ENCODE measurements around the gene DCLK1. TPM values are rescaled to one million over a fixed set of nuclear protein-coding genes. Genes with fewer than 3 reads are reported as not detected.

DCLK1 gene
- total RNA-seq, 5 donors from 2014 or later (not counting 1 experiment from before 2014, with no cell fraction given) = 0.03 to 0.09 TPM; not detected in 3

DNA sequence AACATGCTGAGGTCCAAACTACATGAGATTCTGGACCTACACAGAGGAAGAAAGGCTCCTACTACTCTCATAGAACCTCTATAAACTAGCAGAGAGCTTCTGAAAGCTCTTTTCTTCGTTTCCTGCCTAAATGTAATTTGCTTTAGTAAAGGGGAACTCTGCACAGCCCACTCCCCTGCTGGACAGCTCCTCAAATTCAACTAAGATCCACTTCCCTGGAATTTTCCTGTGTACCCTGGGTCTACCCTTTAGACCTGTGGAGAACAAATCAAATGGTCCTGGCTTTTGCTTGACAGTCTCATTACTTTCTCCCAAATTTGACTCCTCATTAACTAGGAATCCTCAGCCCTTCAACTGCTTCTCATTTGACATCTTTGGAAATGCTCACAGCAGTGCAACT is 3.5 kb upstream of the DCLK1 start:
- CTCF ChIA-PET = no interaction called here
- peaks cover 0 to 2% (median 0%) of the 10 kb centered on the region in 3 donors for H3K4me1 Mint-ChIP-seq
- H3K9me3 Mint-ChIP-seq = peaks cover 0 to 9% (median 4%) of the 10 kb centered on the region in 3 donors
- H3K27ac Mint-ChIP-seq = no peak overlapping the region
- no CpG with 5 or more reads among the region's 1 CpG for WGBS (ENCODE audit: insufficient coverage)
- no peak overlapping the region for H3K4me3 Mint-ChIP-seq
- Histone ChIP-seq H3K9me3 (no peaks in the 10 kb centered on the region), H3K4me1 (ENCODE audit: control insufficient read depth in 1 of 2, extremely low read depth in 1 of 2, insufficient read depth in 2 of 2, low read length in 2 of 2) (no peaks in the 10 kb centered on the region), H3K27me3 (replicated peaks in 1 of 2; ENCODE audit: control insufficient read depth in 2 of 2, extremely low read depth in 1 of 2, insufficient read depth in 2 of 2, low read length in 1 of 2) (peaks cover 16 to 19% of the 10 kb centered on the region in 2 experiments), H3K36me3 (ENCODE audit: control insufficient read depth in 2 of 2, extremely low read depth in 1 of 2, insufficient read depth in 1 of 2, low read length in 1 of 2) (no peaks in the 10 kb centered on the region), H3K4me3 (ENCODE audit: control insufficient read depth in 1 of 2, extremely low read depth in 1 of 2, low read length in 1 of 2) (no peak overlapping the region), H3K27ac (ENCODE audit: low read length) (no peak overlapping the region)
- H3K27me3 Mint-ChIP-seq = peaks cover 26 to 37% of the 10 kb centered on the region in 2 donors
- H3K36me3 Mint-ChIP-seq = no peaks in the 10 kb centered on the region
- POLR2A ChIA-PET = no interaction called here
- ATAC-seq (replicated peaks in 1 of 4) = no peak
- DNase-seq = no peak

DNA sequence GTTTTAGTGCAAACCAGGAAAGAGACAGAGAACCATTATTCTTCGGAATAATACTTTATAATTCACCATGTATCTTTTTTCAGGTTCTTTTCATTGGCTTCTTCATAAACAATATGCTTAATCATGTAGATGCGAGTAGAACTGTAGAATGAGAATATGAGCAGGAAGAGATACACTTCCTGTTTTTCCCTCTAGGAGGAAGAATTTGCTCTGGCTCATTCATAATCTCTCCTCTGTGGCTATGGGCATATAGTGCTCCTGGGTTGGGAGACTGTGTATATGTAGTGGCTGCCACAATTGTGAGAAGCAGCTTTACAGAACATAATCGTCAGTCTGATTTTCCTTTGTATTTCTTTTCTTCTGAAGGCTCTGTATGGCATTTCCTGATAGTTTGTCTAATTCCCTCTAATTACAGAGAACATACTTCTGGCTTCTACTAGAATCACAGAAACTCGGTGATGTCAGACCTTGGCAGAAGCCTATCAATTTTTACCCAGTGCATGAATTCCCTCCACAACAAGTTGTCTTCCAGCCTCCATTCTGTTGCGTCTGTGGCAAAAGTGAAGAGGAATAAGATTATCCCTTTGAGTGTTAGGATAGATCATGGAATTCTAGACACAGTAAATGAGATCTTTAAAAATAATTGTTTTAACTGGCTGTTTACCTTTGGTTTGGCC is 2.9 kb upstream of the DCLK1 start:
- Mint-ChIP-seq H3K9me3 (peaks cover 0 to 9% (median 4%) of the 10 kb centered on the region in 3 donors), H3K4me1 (peaks cover 0 to 2% (median 0%) of the 10 kb centered on the region in 3 donors), H3K36me3 (no peaks in the 10 kb centered on the region), H3K27ac (no peak overlapping the region), H3K4me3 (no peak overlapping the region), H3K27me3 (peaks cover 26 to 37% of the 10 kb centered on the region in 2 donors)
- ChIA-PET CTCF (no interaction called here), POLR2A (no interaction called here)
- H3K4me1 ChIP-seq (ENCODE audit: control insufficient read depth in 1 of 2, extremely low read depth in 1 of 2, insufficient read depth in 2 of 2, low read length in 2 of 2) = no peaks in the 10 kb centered on the region
- no peak overlapping the region for H3K27ac ChIP-seq (ENCODE audit: low read length)
- no peak for DNase-seq
- H3K36me3 ChIP-seq (ENCODE audit: control insufficient read depth in 2 of 2, extremely low read depth in 1 of 2, insufficient read depth in 1 of 2, low read length in 1 of 2) = no peaks in the 10 kb centered on the region
- H3K27me3 ChIP-seq (replicated peaks in 1 of 2; ENCODE audit: control insufficient read depth in 2 of 2, extremely low read depth in 1 of 2, insufficient read depth in 2 of 2, low read length in 1 of 2) = peaks cover 19 to 22% of the 10 kb centered on the region in 2 experiments
- no CpG with 5 or more reads among the region's 5 CpGs for WGBS (ENCODE audit: insufficient coverage)
- no peak overlapping the region for H3K4me3 ChIP-seq (ENCODE audit: control insufficient read depth in 1 of 2, extremely low read depth in 1 of 2, low read length in 1 of 2)
- no peak for ATAC-seq (replicated peaks in 1 of 4)
- H3K9me3 ChIP-seq = no peaks in the 10 kb centered on the region

DNA sequence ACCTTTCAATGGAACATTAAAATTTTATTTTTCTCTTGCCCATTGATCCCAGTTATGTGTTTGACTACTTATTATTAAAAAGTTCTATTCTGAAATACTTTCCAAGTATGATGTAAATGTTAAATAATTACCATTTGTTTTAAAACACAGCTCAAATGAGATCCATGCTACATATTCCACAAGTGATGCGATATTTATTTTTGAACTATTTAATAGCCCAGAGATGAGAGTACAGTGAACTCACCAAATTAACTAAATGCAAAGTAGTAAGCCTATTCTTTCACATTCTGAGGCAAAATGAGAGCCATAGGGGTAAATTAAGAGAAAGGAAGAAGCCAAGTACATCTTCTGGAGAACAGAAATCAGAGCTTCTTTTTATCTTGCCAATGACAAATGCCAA is 1.2 kb upstream of the DCLK1 start:
- Mint-ChIP-seq H3K4me1 (peaks cover 0 to 2% (median 0%) of the 10 kb centered on the region in 3 donors), H3K9me3 (peaks cover 0 to 9% (median 4%) of the 10 kb centered on the region in 3 donors), H3K4me3 (no peak overlapping the region), H3K27ac (no peak overlapping the region), H3K36me3 (no peaks in the 10 kb centered on the region), H3K27me3 (peaks cover 26 to 37% of the 10 kb centered on the region in 2 donors)
- H3K4me3 ChIP-seq (ENCODE audit: control insufficient read depth in 1 of 2, extremely low read depth in 1 of 2, low read length in 1 of 2) = no peak overlapping the region
- DNase-seq (no peak), ATAC-seq (replicated peaks in 1 of 4) (no peak)
- H3K36me3 ChIP-seq (ENCODE audit: control insufficient read depth in 2 of 2, extremely low read depth in 1 of 2, insufficient read depth in 1 of 2, low read length in 1 of 2) = no peaks in the 10 kb centered on the region
- ChIA-PET POLR2A (no interaction called here), CTCF (no interaction called here)
- H3K27ac ChIP-seq (ENCODE audit: low read length) = no peak overlapping the region
- H3K4me1 ChIP-seq (ENCODE audit: control insufficient read depth in 1 of 2, extremely low read depth in 1 of 2, insufficient read depth in 2 of 2, low read length in 2 of 2) = no peaks in the 10 kb centered on the region
- peaks cover 19 to 23% of the 10 kb centered on the region in 2 experiments for H3K27me3 ChIP-seq (replicated peaks in 1 of 2; ENCODE audit: control insufficient read depth in 2 of 2, extremely low read depth in 1 of 2, insufficient read depth in 2 of 2, low read length in 1 of 2)
- WGBS (ENCODE audit: insufficient coverage) = no CpG with 5 or more reads among the region's 1 CpG
- H3K9me3 ChIP-seq = no peaks in the 10 kb centered on the region

- Histone ChIP-seq H3K4me3 (ENCODE audit: control insufficient read depth in 1 of 2, extremely low read depth in 1 of 2, low read length in 1 of 2) (no peak overlapping the region), H3K9me3 (no peaks in the 10 kb centered on the region), H3K4me1 (ENCODE audit: control insufficient read depth in 1 of 2, extremely low read depth in 1 of 2, insufficient read depth in 2 of 2, low read length in 2 of 2) (no peaks in the 10 kb centered on the region), H3K27me3 (replicated peaks in 1 of 2; ENCODE audit: control insufficient read depth in 2 of 2, extremely low read depth in 1 of 2, insufficient read depth in 2 of 2, low read length in 1 of 2) (peaks cover 19 to 23% of the 10 kb centered on the region in 2 experiments), H3K36me3 (ENCODE audit: control insufficient read depth in 2 of 2, extremely low read depth in 1 of 2, insufficient read depth in 1 of 2, low read length in 1 of 2) (no peaks in the 10 kb centered on the region), H3K27ac (ENCODE audit: low read length) (no peak overlapping the region)
- H3K27me3 Mint-ChIP-seq = peaks cover 26 to 37% of the 10 kb centered on the region in 2 donors
- no peak overlapping the region for H3K27ac Mint-ChIP-seq
- no peak for DNase-seq
- no peak for ATAC-seq (replicated peaks in 1 of 4)
- H3K4me1 Mint-ChIP-seq = peaks cover 0 to 2% (median 0%) of the 10 kb centered on the region in 3 donors
- ChIA-PET CTCF (no interaction called here), POLR2A (no interaction called here)
- no peaks in the 10 kb centered on the region for H3K36me3 Mint-ChIP-seq
- 92% methylated on average over 5 of the region's 5 CpGs for WGBS (ENCODE audit: insufficient coverage)
- no peak overlapping the region for H3K4me3 Mint-ChIP-seq
- H3K9me3 Mint-ChIP-seq = peaks cover 0 to 9% (median 4%) of the 10 kb centered on the region in 3 donors
Measured at GRCh38 chr13:36131931-36132297, 732 bp upstream of the DCLK1 start.

- DNase-seq = no peak
- WGBS (ENCODE audit: insufficient coverage) = 8% methylated on average over 61 of the region's 61 CpGs
Measured at GRCh38 chr13:36130552-36131221, 495 bp downstream of the DCLK1 start.

DNA sequence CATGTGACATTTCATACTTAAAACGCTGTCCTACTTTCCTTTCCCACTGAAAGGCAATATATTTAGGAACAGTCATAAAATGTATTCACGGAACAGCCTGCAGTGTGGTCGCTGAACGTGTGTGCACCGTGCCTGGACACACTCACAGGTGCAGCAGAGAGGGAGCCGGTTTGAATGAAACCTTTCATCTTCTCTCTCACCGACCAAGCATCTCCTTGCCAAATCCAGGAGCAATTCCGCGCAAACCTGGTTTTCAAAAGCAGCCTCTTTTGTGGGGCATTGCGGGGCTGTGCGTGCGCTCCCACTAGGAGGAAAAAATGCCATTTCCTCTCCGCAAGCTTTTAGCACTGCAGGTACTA is 1.0 kb downstream of the DCLK1 start:
- peaks cover 19 to 23% of the 10 kb centered on the region in 2 experiments for H3K27me3 ChIP-seq (replicated peaks in 1 of 2; ENCODE audit: control insufficient read depth in 2 of 2, extremely low read depth in 1 of 2, insufficient read depth in 2 of 2, low read length in 1 of 2)
- no peaks in the 10 kb centered on the region for H3K4me1 ChIP-seq (ENCODE audit: control insufficient read depth in 1 of 2, extremely low read depth in 1 of 2, insufficient read depth in 2 of 2, low read length in 2 of 2)
- DNase-seq = no peak
- ATAC-seq (replicated peaks in 1 of 4) = no peak
- 18% methylated on average over 13 of the region's 13 CpGs for WGBS (ENCODE audit: insufficient coverage)
- peaks cover 0 to 9% (median 0%) of the 10 kb centered on the region in 3 donors for H3K9me3 Mint-ChIP-seq
- H3K4me3 ChIP-seq (ENCODE audit: control insufficient read depth in 1 of 2, extremely low read depth in 1 of 2, low read length in 1 of 2) = no peak overlapping the region
- ChIA-PET CTCF (no interaction called here), POLR2A (no interaction called here)
- no peaks in the 10 kb centered on the region for H3K36me3 ChIP-seq (ENCODE audit: control insufficient read depth in 2 of 2, extremely low read depth in 1 of 2, insufficient read depth in 1 of 2, low read length in 1 of 2)
- no peak overlapping the region for H3K4me3 Mint-ChIP-seq
- peaks cover 20 to 31% of the 10 kb centered on the region in 2 donors for H3K27me3 Mint-ChIP-seq
- no peaks in the 10 kb centered on the region for H3K36me3 Mint-ChIP-seq
- H3K27ac Mint-ChIP-seq = no peak overlapping the region
- no peak overlapping the region for H3K27ac ChIP-seq (ENCODE audit: low read length)
- peaks cover 0 to 2% (median 0%) of the 10 kb centered on the region in 3 donors for H3K4me1 Mint-ChIP-seq
- no peaks in the 10 kb centered on the region for H3K9me3 ChIP-seq

More at GRCh38 chr13:36130552-36131221, 495 bp downstream of the DCLK1 start:
- Histone ChIP-seq H3K4me1 (ENCODE audit: control insufficient read depth in 1 of 2, extremely low read depth in 1 of 2, insufficient read depth in 2 of 2, low read length in 2 of 2) (no peaks in the 10 kb centered on the region), H3K4me3 (ENCODE audit: control insufficient read depth in 1 of 2, extremely low read depth in 1 of 2, low read length in 1 of 2) (no peak overlapping the region), H3K27me3 (replicated peaks in 1 of 2; ENCODE audit: control insufficient read depth in 2 of 2, extremely low read depth in 1 of 2, insufficient read depth in 2 of 2, low read length in 1 of 2) (peaks cover 19 to 23% of the 10 kb centered on the region in 2 experiments), H3K36me3 (ENCODE audit: control insufficient read depth in 2 of 2, extremely low read depth in 1 of 2, insufficient read depth in 1 of 2, low read length in 1 of 2) (no peaks in the 10 kb centered on the region), H3K27ac (ENCODE audit: low read length) (no peak overlapping the region), H3K9me3 (no peaks in the 10 kb centered on the region)
- Mint-ChIP-seq H3K27me3 (peaks cover 23 to 37% of the 10 kb centered on the region in 2 donors), H3K4me1 (peaks cover 0 to 2% (median 0%) of the 10 kb centered on the region in 3 donors), H3K4me3 (no peak overlapping the region), H3K27ac (no peak overlapping the region), H3K9me3 (peaks cover 0 to 9% (median 2%) of the 10 kb centered on the region in 3 donors), H3K36me3 (no peaks in the 10 kb centered on the region)
- ChIA-PET POLR2A (no interaction called here), CTCF (no interaction called here)
- ATAC-seq (replicated peaks in 1 of 4) = no peak
